Activated CD8-positive, alpha-beta memory T cell treated with anti-CD3 and anti-CD28 coated beads, Interleukin-2, amount 50 U/mL, for 24 hours (primary cell): ENCODE data around the gene SPTA1.

Experiments used
- DNase-seq: peaks from one replicate; pipeline ENCODE4 v3.0.0-alpha.2; 2020; ENCODE audit errors: extremely low read depth

Gene SPTA1

GRCh38 chr1:158685085-158685484 lies 1.4 kb downstream of the SPTA1 start:
- DNase-seq, result no peak

- no peak for DNase-seq
Measured at GRCh38 chr1:158681606-158682005, 4.9 kb downstream of the SPTA1 start.

DNA sequence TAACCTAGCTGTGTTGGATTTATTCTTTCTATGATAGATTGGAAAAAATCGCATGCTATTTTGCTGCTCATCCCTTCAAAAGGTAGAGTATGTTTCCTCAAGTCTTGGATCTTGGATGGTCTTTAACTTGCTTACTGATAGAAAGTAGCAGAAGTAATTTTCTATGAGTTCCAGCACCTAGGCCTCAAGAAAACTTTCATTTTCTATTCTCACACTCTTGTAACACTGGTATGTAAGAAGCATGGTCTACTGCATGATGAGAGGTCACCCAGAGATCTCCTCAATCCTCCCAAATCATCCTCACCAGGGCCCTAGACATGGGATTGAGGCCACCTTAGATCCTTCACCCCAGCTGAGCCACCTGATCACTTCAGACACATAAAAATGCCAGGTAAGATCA lies 7.2 kb downstream of the SPTA1 start:
- DNase-seq, result no peak

GRCh38 chr1:158675563-158676323 lies 10.8 kb downstream of the SPTA1 start:
- DNase-seq, result no peak

DNA sequence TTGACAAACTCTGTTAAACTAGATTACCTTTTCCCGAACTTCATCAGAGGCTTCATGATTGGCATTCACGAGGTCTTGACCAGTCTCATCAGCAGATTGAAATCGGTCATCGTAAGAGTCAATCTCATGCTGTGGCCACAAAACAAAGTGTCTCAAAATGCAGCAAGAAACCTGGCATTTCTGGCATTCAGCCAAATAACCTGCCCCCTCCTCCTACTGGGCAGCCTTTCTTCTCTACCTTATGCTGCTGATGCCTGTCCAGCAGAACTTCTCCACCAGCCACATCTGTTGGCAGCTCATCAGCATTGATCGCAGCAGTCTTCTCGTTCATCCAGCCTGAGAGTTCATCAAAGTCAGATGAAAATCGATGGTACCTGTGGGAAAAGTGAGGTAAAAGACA lies 12.2 kb downstream of the SPTA1 start:
- no peak for DNase-seq

DNA sequence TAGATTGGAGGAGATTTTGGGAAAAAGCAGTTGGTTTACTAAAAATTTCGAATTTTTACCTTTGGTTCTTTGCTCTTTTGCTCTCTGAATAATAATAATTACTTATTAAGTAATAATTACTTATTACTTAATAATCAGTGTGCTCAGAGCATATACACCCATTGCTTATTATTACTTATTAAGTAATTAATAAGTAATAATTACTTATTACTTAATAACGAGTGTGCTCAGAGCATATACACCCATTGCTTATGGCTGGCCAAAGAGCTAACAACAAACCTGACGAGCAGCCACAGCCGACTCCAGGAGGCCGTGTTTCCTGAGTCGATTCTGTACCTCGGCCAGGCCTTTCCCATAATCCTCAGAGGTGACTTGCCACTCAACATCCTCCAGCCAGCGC lies 20.5 kb downstream of the SPTA1 start:
- DNase-seq, result no peak

GRCh38 chr1:158654571-158654970 lies 31.9 kb downstream of the SPTA1 start:
- DNase-seq, result no peak

GRCh38 chr1:158654086-158654485 lies 32.4 kb downstream of the SPTA1 start:
- DNase-seq, result no peak

- DNase-seq, result no peak
Measured at GRCh38 chr1:158652721-158653334, 33.7 kb downstream of the SPTA1 start.

GRCh38 chr1:158649052-158649451 lies 37.5 kb downstream of the SPTA1 start:
- DNase-seq, result no peak

DNA sequence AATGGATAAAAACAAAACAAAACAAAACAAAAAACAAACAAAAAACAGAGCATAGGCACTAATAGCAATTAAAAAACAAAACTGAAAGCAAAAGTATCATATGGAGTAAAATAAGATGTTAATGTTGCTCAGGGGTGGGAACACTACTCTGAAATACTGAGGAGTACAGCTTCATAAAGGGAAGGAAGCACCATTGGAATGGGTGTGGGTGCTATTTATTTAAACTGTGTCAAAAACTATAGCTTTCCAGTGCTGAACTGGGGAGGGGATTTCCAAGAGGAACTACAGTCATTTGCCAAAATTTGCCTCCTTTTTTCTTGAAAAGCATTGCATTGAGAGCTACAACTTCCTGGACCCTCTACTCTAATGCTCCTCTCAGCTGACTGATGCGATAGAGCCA lies 40.0 kb downstream of the SPTA1 start:
- DNase-seq, result no peak

GRCh38 chr1:158644449-158644848 lies 42.1 kb downstream of the SPTA1 start:
- no peak for DNase-seq

GRCh38 chr1:158638904-158639303 lies 47.6 kb downstream of the SPTA1 start:
- DNase-seq, result no peak

DNA sequence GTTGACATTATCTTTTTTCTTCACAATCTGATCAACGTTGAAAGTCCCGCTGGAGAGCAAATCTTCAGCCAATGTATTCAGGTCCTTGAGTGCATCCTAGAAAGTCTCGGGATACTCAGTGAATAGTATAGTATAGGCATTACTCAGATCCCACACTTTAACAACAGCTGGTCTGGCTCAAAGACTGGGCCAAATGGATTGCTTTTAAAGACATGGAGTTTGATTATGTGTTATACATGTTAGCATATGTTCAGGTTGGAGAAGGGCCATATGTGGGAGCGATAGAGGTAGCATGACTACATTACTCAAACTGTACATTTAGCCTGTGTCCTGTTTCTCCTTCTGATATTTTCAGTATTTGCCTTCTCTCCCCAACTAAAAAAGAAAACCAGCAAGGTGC lies 48.4 kb downstream of the SPTA1 start:
- DNase-seq, result no peak

- DNase-seq, result no peak
Measured at GRCh38 chr1:158613764-158614163, 72.8 kb downstream of the SPTA1 start.

DNA sequence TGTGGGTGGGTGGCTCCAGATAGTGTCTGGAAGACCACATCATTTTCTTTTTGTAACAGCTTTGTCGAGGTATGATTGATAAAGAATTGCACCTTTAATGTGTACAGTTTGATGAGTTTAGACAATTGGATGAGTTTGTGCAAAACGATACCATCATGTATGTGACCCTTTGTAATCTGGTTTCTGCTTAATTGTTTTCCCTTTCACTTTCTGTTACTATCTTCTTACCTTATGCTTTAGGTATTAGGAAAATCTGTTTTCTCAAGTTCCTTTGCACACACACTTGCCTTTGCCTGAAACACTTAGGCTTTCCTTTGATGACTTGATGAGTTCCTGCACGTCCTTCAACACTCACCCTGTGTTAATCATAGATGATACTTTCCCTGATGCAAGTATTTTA lies 74.6 kb downstream of the SPTA1 start:
- DNase-seq, result no peak

DNA sequence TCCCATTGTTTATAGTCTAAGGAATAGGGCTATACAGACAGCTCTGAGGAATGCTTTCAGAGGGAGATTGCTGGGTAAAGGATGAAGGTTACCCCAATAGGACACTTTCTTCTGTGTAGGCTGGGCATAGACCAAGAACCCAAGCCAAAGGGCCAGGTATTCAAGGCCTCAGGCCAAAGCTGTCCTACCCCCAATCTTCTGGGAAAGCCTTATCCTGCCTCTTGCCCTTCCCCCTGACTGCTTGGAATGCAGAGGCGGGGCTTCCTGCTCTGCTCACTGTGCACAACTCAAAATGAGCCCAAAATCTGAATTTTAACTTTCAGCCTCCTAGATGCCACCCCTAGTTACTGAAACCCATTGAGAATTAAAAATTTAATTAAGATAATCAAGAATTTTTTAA lies 79.2 kb downstream of the SPTA1 start:
- DNase-seq, result no peak

GRCh38 chr1:158604968-158605367 lies 81.5 kb downstream of the SPTA1 start, which contains the start of gene OR10Z1:
OR10Z1 (plus strand) TSS chr1:158605268; CDS start chr1:158606439, 1,171 bp downstream.
- no peak for DNase-seq

DNA sequence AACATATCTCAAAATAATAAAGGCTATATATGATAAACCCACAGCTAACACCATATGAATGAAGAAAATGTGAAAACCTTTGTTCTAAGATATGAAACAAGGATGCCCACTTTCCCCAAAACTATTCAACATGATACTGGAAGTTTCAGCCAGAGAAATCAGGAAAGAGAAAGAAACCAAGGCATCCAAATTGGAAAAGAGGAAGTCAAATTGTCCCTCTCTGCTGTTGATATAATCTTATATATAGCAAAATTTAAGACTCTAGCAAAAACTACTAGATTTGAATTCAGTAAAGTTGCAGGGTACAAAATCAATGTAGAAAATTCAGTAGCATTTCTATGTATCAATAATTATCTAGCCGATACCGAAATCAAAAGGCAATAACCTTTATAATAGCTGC lies 85.8 kb downstream of the SPTA1 start:
- no peak for DNase-seq

DNA sequence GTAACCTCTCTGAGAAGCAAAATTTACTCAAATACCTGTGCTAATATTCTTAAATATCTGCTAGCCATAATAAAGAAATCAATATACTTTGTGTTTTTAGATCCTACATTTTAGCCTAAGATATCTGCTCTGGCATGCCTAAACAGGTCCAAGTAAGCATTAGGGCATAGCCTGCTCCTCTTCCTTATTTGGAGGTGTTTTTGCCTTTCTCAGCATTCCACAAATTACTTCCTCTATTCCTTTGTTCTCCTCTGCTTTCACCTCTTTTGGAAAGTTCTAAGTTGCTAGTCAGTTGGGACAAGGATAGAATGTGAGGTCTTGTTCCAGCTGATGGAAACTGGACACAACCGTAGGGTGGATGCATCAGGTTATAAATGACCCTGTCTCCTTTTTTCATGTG lies 99.6 kb downstream of the SPTA1 start:
- no peak for DNase-seq

GRCh38 chr1:158583962-158584361 lies 102.6 kb downstream of the SPTA1 start:
- no peak for DNase-seq

DNA sequence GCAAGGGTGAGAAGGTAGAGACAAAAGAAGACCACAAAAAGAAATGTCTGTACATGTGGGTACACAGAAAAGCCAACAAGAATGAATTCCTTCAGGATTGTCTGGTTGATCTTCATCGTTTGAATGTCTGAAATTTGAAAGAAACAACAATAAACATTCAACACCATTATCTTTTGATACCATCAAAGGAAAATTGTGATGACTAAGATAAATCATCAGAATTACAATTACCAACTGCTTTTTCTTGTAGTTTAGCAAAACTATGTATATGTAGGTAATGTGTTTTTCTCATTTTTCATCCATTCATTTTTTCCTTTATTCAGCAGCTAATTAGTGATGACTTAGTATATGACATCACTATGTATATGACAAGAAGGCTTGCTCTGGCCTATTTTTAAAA lies 106.8 kb downstream of the SPTA1 start, which contains the start of gene OR10X1:
Gene OR10X1, minus strand, starts transcription at position 167 of the 400 bp plus-strand sequence. Its CDS starts 0 bp downstream, at position 167.
- DNase-seq, result no peak

- no peak for DNase-seq
Measured at GRCh38 chr1:158577561-158577960, 109.0 kb downstream of the SPTA1 start.
